ENCODE results near the gene NPIPB5. TPM values are rescaled to one million over a fixed set of nuclear protein-coding genes. Genes with fewer than 3 reads are reported as not detected.
A peak's percentile ranks its signal among the peaks of the same experiment; 100 is the strongest.
"Not testable (repeated sequence)": the region's sequence is repeated elsewhere in the genome, so short reads cannot be mapped to it uniquely, and the experiment has no call there.

Gene NPIPB5
- total RNA-seq (100 to 1,000 TPM; 155 to 166 TPM), polyA plus RNA-seq (11.3 TPM)

GRCh38 chr16:22510591-22510990 lies at the start of gene NPIPB5:
NPIPB5 (plus strand) TSS chr16:22510891; CDS start chr16:22513802, 2,911 bp downstream.
- H3K27me3 ChIP-seq (ENCODE audit: insufficient read depth, low read length, poor library complexity, severe bottlenecking); H3K9me3 Mint-ChIP-seq; H3K36me3 ChIP-seq (ENCODE audit: insufficient read depth, low read length); POLR2A ChIA-PET; CTCF ChIA-PET; H3K4me1 Mint-ChIP-seq; H3K4me3 Mint-ChIP-seq; H3K27me3 Mint-ChIP-seq; DNase-seq; H3K4me1 ChIP-seq (ENCODE audit: insufficient read depth, low read length); H3K27ac Mint-ChIP-seq; H3K4me3 ChIP-seq (ENCODE audit: low read length); H3K27ac ChIP-seq (ENCODE audit: low read depth, low read length); H3K36me3 Mint-ChIP-seq; H3K9me3 ChIP-seq (ENCODE audit: low read length): not testable (repeated sequence)

DNA sequence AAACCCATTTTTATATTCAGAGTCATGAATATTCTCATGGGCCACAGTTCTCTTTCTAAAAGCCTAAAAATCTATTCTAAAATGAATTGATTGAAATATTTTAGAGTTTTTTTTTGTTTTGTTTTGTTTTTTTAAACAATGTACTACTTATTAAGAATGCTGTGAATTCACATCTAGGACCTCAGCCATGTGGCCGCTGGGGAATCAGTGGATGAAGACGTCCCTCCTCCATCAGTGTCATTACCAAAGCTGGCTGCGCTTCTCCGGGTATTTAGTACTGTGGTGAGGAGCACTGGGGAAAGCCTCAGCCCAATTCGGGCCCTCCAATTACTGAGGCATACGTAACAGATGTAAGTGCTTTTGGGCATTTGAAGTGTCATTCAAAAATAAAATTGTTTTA lies 41.8 kb upstream of the NPIPB5 start:
- POLR2A ChIA-PET, H3K36me3 Mint-ChIP-seq: not testable (repeated sequence)

GRCh38 chr16:22537996-22538395 lies 27.3 kb downstream of the NPIPB5 start:
- H3K9me3 Mint-ChIP-seq; DNase-seq; POLR2A ChIA-PET; H3K27me3 Mint-ChIP-seq; H3K4me3 Mint-ChIP-seq; H3K9me3 ChIP-seq (ENCODE audit: low read length); H3K4me3 ChIP-seq (ENCODE audit: low read length); H3K36me3 ChIP-seq (ENCODE audit: insufficient read depth, low read length); H3K4me1 Mint-ChIP-seq; H3K36me3 Mint-ChIP-seq; H3K27me3 ChIP-seq (ENCODE audit: insufficient read depth, low read length, poor library complexity, severe bottlenecking); CTCF ChIA-PET; H3K4me1 ChIP-seq (ENCODE audit: insufficient read depth, low read length); H3K27ac Mint-ChIP-seq; H3K27ac ChIP-seq (ENCODE audit: low read depth, low read length): not testable (repeated sequence)

More for the DNA sequence above, 41.8 kb upstream of the NPIPB5 start:
- H3K27me3 Mint-ChIP-seq; DNase-seq; CTCF ChIA-PET; H3K4me3 ChIP-seq (ENCODE audit: low read length); H3K4me3 Mint-ChIP-seq; H3K9me3 Mint-ChIP-seq; H3K9me3 ChIP-seq (ENCODE audit: low read length); H3K27me3 ChIP-seq (ENCODE audit: insufficient read depth, low read length, poor library complexity, severe bottlenecking); H3K27ac ChIP-seq (ENCODE audit: low read depth, low read length); H3K27ac Mint-ChIP-seq; H3K4me1 Mint-ChIP-seq; H3K36me3 ChIP-seq (ENCODE audit: insufficient read depth, low read length); H3K4me1 ChIP-seq (ENCODE audit: insufficient read depth, low read length): not testable (repeated sequence)

GRCh38 chr16:22544809-22545208 lies 34.1 kb downstream of the NPIPB5 start:
- H3K27ac ChIP-seq (ENCODE audit: low read depth, low read length); H3K36me3 Mint-ChIP-seq; H3K4me1 Mint-ChIP-seq; H3K9me3 Mint-ChIP-seq; H3K27me3 ChIP-seq (ENCODE audit: insufficient read depth, low read length, poor library complexity, severe bottlenecking); H3K27ac Mint-ChIP-seq; H3K9me3 ChIP-seq (ENCODE audit: low read length); CTCF ChIA-PET; DNase-seq; H3K27me3 Mint-ChIP-seq; POLR2A ChIA-PET; H3K4me3 Mint-ChIP-seq; H3K36me3 ChIP-seq (ENCODE audit: insufficient read depth, low read length); H3K4me1 ChIP-seq (ENCODE audit: insufficient read depth, low read length); H3K4me3 ChIP-seq (ENCODE audit: low read length): not testable (repeated sequence)

- H3K27ac ChIP-seq (ENCODE audit: low read depth, low read length); H3K27me3 ChIP-seq (ENCODE audit: insufficient read depth, low read length, poor library complexity, severe bottlenecking); H3K9me3 Mint-ChIP-seq; H3K4me3 Mint-ChIP-seq; CTCF ChIA-PET; H3K4me1 ChIP-seq (ENCODE audit: insufficient read depth, low read length); POLR2A ChIA-PET; H3K27me3 Mint-ChIP-seq; H3K36me3 ChIP-seq (ENCODE audit: insufficient read depth, low read length); H3K36me3 Mint-ChIP-seq; H3K4me3 ChIP-seq (ENCODE audit: low read length); H3K9me3 ChIP-seq (ENCODE audit: low read length); H3K27ac Mint-ChIP-seq; H3K4me1 Mint-ChIP-seq; DNase-seq: not testable (repeated sequence)
Measured at GRCh38 chr16:22546630-22547029, 35.9 kb downstream of the NPIPB5 start.

DNA sequence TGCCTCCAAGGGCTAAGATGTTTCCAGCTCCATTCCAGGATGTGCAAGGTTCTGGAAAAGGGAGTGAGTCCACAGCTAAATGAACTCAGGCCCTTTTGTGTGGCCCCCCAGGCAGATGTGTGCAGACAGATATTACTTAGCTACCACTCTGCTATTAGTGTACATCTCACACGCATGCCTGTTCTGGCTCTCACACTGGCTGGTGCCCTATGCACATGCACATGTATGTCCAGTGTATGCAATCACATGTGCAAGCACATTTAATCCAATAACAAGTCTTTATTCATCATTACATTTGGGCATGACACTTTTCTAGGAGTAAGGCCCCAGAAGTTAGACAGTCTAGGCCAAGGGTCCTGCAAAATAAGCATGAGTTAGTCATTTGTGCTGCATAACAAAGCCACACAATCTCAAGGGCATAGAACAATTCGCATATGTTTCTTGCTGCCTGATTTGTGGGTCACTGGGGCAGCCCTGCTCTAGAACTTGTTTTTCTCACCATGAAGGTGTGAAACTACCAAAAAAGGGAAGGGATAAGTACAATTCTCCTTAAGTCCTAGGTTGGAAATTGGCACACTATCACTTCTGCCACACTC lies 36.6 kb downstream of the NPIPB5 start:
- H3K4me1 Mint-ChIP-seq; H3K27me3 ChIP-seq (ENCODE audit: insufficient read depth, low read length, poor library complexity, severe bottlenecking); H3K36me3 Mint-ChIP-seq; H3K9me3 ChIP-seq (ENCODE audit: low read length); H3K4me3 ChIP-seq (ENCODE audit: low read length); H3K27ac Mint-ChIP-seq; H3K27me3 Mint-ChIP-seq; H3K9me3 Mint-ChIP-seq; H3K36me3 ChIP-seq (ENCODE audit: insufficient read depth, low read length); DNase-seq; H3K4me1 ChIP-seq (ENCODE audit: insufficient read depth, low read length); H3K4me3 Mint-ChIP-seq; POLR2A ChIA-PET; CTCF ChIA-PET; H3K27ac ChIP-seq (ENCODE audit: low read depth, low read length): not testable (repeated sequence)

DNA sequence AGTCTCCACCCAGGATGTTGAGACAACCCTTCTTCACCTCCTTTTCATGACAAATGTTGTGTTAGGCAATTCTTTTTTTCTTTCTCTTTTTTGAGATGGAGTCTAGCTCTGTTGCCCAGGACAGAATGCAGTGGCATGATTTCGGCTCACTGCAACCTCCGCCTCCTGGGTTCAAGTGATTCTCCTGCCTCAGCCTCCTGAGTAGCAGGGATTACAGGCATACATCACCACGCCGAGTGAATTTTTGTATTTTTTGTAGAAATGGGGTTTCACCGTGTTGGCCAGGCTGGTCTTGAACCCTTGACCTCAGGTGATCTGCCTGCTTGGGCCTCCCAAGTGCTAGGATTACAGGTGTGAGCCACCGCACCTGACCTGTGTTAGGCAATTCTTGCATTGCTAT lies 39.2 kb downstream of the NPIPB5 start:
- H3K27ac Mint-ChIP-seq; H3K4me1 Mint-ChIP-seq; H3K4me3 Mint-ChIP-seq; H3K9me3 ChIP-seq (ENCODE audit: low read length); H3K4me3 ChIP-seq (ENCODE audit: low read length); H3K27ac ChIP-seq (ENCODE audit: low read depth, low read length); H3K27me3 Mint-ChIP-seq; POLR2A ChIA-PET; DNase-seq; H3K36me3 ChIP-seq (ENCODE audit: insufficient read depth, low read length); H3K9me3 Mint-ChIP-seq; CTCF ChIA-PET; H3K27me3 ChIP-seq (ENCODE audit: insufficient read depth, low read length, poor library complexity, severe bottlenecking); H3K4me1 ChIP-seq (ENCODE audit: insufficient read depth, low read length); H3K36me3 Mint-ChIP-seq: not testable (repeated sequence)

- CTCF ChIA-PET; H3K27me3 Mint-ChIP-seq; H3K4me1 Mint-ChIP-seq; H3K27ac ChIP-seq (ENCODE audit: low read depth, low read length); H3K4me3 ChIP-seq (ENCODE audit: low read length); H3K27ac Mint-ChIP-seq; H3K36me3 Mint-ChIP-seq; H3K36me3 ChIP-seq (ENCODE audit: insufficient read depth, low read length); POLR2A ChIA-PET; H3K4me3 Mint-ChIP-seq; H3K9me3 ChIP-seq (ENCODE audit: low read length); DNase-seq; H3K27me3 ChIP-seq (ENCODE audit: insufficient read depth, low read length, poor library complexity, severe bottlenecking); H3K4me1 ChIP-seq (ENCODE audit: insufficient read depth, low read length); H3K9me3 Mint-ChIP-seq: not testable (repeated sequence)
Measured at GRCh38 chr16:22551143-22551542, 40.5 kb downstream of the NPIPB5 start.

DNA sequence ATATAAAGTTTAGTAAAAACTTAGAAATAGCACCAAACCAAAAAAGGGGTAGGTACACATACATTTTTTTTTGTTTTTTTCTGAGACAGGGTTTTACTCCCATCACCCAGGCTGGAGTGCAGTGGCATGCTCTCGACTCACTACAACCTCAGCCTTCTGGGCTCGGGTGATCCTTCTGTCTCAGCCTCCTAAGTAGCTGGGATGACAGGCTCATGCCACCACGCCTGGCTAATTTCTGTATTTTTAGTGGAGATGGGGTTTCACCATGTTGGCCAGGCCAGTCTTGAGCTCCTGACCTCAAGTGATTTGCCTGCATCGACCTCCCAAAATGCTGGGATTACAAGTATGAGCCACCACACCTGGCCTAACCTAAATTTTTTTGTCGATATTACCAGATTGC lies 41.0 kb downstream of the NPIPB5 start:
- DNase-seq; H3K9me3 Mint-ChIP-seq; H3K9me3 ChIP-seq (ENCODE audit: low read length); H3K27me3 ChIP-seq (ENCODE audit: insufficient read depth, low read length, poor library complexity, severe bottlenecking); H3K4me3 Mint-ChIP-seq; H3K27ac ChIP-seq (ENCODE audit: low read depth, low read length); H3K36me3 Mint-ChIP-seq; H3K4me1 Mint-ChIP-seq; H3K27me3 Mint-ChIP-seq; CTCF ChIA-PET; H3K4me1 ChIP-seq (ENCODE audit: insufficient read depth, low read length); H3K36me3 ChIP-seq (ENCODE audit: insufficient read depth, low read length); H3K4me3 ChIP-seq (ENCODE audit: low read length); POLR2A ChIA-PET: not testable (repeated sequence)
- H3K27ac Mint-ChIP-seq: peak overlapping the region in 1 of 8 donors; percentile 50
